ENCODE results near the gene PTPN11. TPM values are rescaled to one million over a fixed set of nuclear protein-coding genes. Genes with fewer than 3 reads are reported as not detected.

The PTPN11 gene
- total RNA-seq, 1 experiment from 2014 or later, result 121 TPM

DNA sequence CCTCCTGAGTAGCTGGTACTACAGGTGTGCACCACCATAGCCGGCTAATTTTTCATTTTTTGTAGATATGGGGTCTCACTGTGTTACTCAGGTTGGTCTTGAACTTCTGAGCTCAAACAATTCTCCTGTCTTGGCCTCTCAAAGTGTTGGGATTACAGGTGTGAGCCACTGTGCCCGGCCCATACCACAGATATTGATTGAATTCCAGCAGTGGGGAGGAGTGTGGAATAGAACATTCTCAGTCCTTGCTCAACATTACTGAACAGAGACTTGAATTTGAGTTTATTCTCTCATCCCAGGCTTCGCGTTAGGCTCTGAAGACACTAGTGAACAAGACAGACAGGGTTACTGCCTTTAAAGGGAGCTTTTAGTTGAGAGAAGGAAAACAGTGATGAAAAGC, 39.6 kb downstream of the PTPN11 start:
- H3K9me3 ChIP-seq (ENCODE audit: low read length), result no peaks in the 10 kb centered on the region
- no peaks in the 10 kb centered on the region for H3F3A ChIP-seq (ENCODE audit: low read length, unreplicated experiment)
- H3K4me1 ChIP-seq (ENCODE audit: insufficient read depth, low read length), result no peaks in the 10 kb centered on the region
- H3K9me2 ChIP-seq (replicated peaks; ENCODE audit: low read length), result no peaks in the 10 kb centered on the region
- H4K20me1 ChIP-seq (ENCODE audit: low read length), result no peaks in the 10 kb centered on the region
- POLR2A ChIA-PET (ENCODE audit: unreplicated experiment), result no interaction called here
- H3K4me3 ChIP-seq (ENCODE audit: low read length), result no peak overlapping the region
- intact Hi-C loops (cut with micrococcal nuclease), result no loop called here
- CTCF ChIA-PET, result no interaction called here
- no peaks in the 10 kb centered on the region for H3K79me2 ChIP-seq (ENCODE audit: low read length)
- no TSS peak for BruUV-seq (replicated peaks)
- peaks cover 41% of the 10 kb centered on the region for H3K36me3 ChIP-seq (ENCODE audit: low read depth, low read length)
- H3K27ac ChIP-seq (ENCODE audit: low read length), result no peak overlapping the region
- no peaks in the 10 kb centered on the region for H3K27me3 ChIP-seq (ENCODE audit: low read length)
- no peak overlapping the region for H3K9ac ChIP-seq (ENCODE audit: low read length)
- DNase-seq, result no peak
- H2AFZ ChIP-seq (ENCODE audit: low read length), result no peak overlapping the region
- ATAC-seq, result no peak
- TF ChIP-seq EZH2phosphoT487 (IDR thresholded peaks at IDR 0.05; ENCODE audit: borderline replicate concordance, low read length), result no peak
- TF ChIP-seq EZH2 (IDR thresholded peaks at IDR 0.05; ENCODE audit: low read length, unreplicated experiment), result no peak
- TF ChIP-seq, protein P1, sequence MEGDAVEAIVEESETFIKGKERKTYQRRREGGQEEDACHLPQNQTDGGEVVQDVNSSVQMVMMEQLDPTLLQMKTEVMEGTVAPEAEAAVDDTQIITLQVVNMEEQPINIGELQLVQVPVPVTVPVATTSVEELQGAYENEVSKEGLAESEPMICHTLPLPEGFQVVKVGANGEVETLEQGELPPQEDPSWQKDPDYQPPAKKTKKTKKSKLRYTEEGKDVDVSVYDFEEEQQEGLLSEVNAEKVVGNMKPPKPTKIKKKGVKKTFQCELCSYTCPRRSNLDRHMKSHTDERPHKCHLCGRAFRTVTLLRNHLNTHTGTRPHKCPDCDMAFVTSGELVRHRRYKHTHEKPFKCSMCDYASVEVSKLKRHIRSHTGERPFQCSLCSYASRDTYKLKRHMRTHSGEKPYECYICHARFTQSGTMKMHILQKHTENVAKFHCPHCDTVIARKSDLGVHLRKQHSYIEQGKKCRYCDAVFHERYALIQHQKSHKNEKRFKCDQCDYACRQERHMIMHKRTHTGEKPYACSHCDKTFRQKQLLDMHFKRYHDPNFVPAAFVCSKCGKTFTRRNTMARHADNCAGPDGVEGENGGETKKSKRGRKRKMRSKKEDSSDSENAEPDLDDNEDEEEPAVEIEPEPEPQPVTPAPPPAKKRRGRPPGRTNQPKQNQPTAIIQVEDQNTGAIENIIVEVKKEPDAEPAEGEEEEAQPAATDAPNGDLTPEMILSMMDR (conservative IDR thresholded peaks at IDR 0.05; ENCODE audit: low read depth, low read length), result no peak
- no peak overlapping the region for H3K4me2 ChIP-seq (ENCODE audit: low read length)

DNA sequence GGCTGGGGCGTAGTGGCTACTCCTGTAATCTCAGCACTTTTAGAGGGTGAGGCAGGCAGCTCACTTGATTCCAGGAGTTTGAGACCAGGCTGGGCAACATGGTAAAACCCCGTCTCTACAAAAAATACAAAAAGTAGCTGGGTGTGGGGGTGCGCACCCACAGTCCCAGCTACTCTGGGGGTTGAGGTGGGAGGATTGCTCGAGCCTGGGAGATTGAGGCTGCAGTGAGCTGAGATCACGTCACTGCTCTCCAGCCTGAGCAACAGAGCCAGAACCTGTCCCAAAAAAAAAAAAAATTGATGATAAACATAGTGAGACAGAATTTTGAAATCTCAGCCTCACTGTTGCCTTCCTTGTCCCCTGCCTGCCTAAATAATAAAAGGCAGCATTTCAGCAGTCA, 40.0 kb downstream of the PTPN11 start:
- DNase-seq (no peak), ATAC-seq (no peak)
- TF ChIP-seq, protein P1 (conservative IDR thresholded peaks at IDR 0.05; ENCODE audit: low read depth, low read length), result no peak
- TF ChIP-seq EZH2 (IDR thresholded peaks at IDR 0.05; ENCODE audit: low read length, unreplicated experiment) (no peak), EZH2phosphoT487 (IDR thresholded peaks at IDR 0.05; ENCODE audit: borderline replicate concordance, low read length) (no peak)
- H3K36me3 ChIP-seq (ENCODE audit: low read depth, low read length), result peaks cover 45% of the 10 kb centered on the region
- no peak overlapping the region for H3K4me2 ChIP-seq (ENCODE audit: low read length)
- CTCF ChIA-PET, result no interaction called here
- no peaks in the 10 kb centered on the region for H3F3A ChIP-seq (ENCODE audit: low read length, unreplicated experiment)
- H3K9me2 ChIP-seq (replicated peaks; ENCODE audit: low read length), result no peaks in the 10 kb centered on the region
- H3K4me1 ChIP-seq (ENCODE audit: insufficient read depth, low read length), result no peaks in the 10 kb centered on the region
- no peak overlapping the region for H3K4me3 ChIP-seq (ENCODE audit: low read length)
- no peaks in the 10 kb centered on the region for H3K79me2 ChIP-seq (ENCODE audit: low read length)
- no peak overlapping the region for H3K27ac ChIP-seq (ENCODE audit: low read length)
- no peaks in the 10 kb centered on the region for H3K9me3 ChIP-seq (ENCODE audit: low read length)
- no TSS peak for BruUV-seq (replicated peaks)
- no peak overlapping the region for H2AFZ ChIP-seq (ENCODE audit: low read length)
- no peaks in the 10 kb centered on the region for H4K20me1 ChIP-seq (ENCODE audit: low read length)
- intact Hi-C loops (cut with micrococcal nuclease), result no loop called here
- POLR2A ChIA-PET (ENCODE audit: unreplicated experiment), result no interaction called here
- H3K9ac ChIP-seq (ENCODE audit: low read length), result no peak overlapping the region
- no peaks in the 10 kb centered on the region for H3K27me3 ChIP-seq (ENCODE audit: low read length)

DNA sequence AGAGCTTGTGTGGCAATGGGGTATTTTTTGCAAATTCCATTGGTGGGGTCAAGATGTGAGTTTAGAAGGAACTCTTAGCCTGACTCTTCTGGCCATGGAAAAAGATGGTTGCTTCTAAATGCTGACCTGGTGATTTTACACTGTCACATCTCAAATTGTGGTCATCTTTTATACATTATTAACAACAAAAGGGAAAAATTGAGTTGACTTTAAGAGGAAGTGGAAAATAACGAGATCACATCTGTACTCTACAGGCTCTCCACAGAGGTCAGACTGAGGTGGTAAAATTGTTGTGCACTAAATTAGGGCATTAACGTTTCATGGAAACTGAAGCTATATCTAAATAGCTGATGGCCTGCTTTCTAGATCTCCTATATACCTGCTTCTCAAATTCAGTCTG, 44.7 kb downstream of the PTPN11 start:
- H3K9ac ChIP-seq (ENCODE audit: low read length), result no peak overlapping the region
- H3K36me3 ChIP-seq (ENCODE audit: low read depth, low read length), result peaks cover 16% of the 10 kb centered on the region
- no peak overlapping the region for H2AFZ ChIP-seq (ENCODE audit: low read length)
- no TSS peak for BruUV-seq (replicated peaks)
- H3K27me3 ChIP-seq (ENCODE audit: low read length), result no peaks in the 10 kb centered on the region
- ChIA-PET CTCF (no interaction called here), POLR2A (ENCODE audit: unreplicated experiment) (interaction anchor here (0.5 kb wide), 1 partner anchor 391 kb away, joined by 4 read pairs; no protein-coding TSS in a partner anchor)
- H4K20me1 ChIP-seq (ENCODE audit: low read length), result no peaks in the 10 kb centered on the region
- no peaks in the 10 kb centered on the region for H3F3A ChIP-seq (ENCODE audit: low read length, unreplicated experiment)
- H3K27ac ChIP-seq (ENCODE audit: low read length), result no peak overlapping the region
- H3K9me3 ChIP-seq (ENCODE audit: low read length), result no peaks in the 10 kb centered on the region
- H3K79me2 ChIP-seq (ENCODE audit: low read length), result no peaks in the 10 kb centered on the region
- intact Hi-C loops (cut with micrococcal nuclease), result no loop called here
- no peak overlapping the region for H3K4me3 ChIP-seq (ENCODE audit: low read length)
- H3K4me1 ChIP-seq (ENCODE audit: insufficient read depth, low read length), result no peaks in the 10 kb centered on the region
- TF ChIP-seq EZH2 (IDR thresholded peaks at IDR 0.05; ENCODE audit: low read length, unreplicated experiment), result no peak
- TF ChIP-seq EZH2phosphoT487 (IDR thresholded peaks at IDR 0.05; ENCODE audit: borderline replicate concordance, low read length), result no peak
- TF ChIP-seq, protein P1 (conservative IDR thresholded peaks at IDR 0.05; ENCODE audit: low read depth, low read length), result no peak
- DNase-seq (no peak), ATAC-seq (no peak)
- H3K9me2 ChIP-seq (replicated peaks; ENCODE audit: low read length), result no peaks in the 10 kb centered on the region
- no peak overlapping the region for H3K4me2 ChIP-seq (ENCODE audit: low read length)

Measured in PC-3 (cell line).